ENCODE measurements around the gene S100A5. TPM values are rescaled to one million over a fixed set of nuclear protein-coding genes. Genes with fewer than 3 reads are reported as not detected.

S100A5 gene
- total and polyA plus RNA-seq, 9 of the 15 experiments (the other 6 are each of a cell fraction or from before 2014, with no cell fraction given), result 0.56 to 1.4 (median 0.64) TPM; not detected in 5

- TF ChIP-seq, protein P1, sequence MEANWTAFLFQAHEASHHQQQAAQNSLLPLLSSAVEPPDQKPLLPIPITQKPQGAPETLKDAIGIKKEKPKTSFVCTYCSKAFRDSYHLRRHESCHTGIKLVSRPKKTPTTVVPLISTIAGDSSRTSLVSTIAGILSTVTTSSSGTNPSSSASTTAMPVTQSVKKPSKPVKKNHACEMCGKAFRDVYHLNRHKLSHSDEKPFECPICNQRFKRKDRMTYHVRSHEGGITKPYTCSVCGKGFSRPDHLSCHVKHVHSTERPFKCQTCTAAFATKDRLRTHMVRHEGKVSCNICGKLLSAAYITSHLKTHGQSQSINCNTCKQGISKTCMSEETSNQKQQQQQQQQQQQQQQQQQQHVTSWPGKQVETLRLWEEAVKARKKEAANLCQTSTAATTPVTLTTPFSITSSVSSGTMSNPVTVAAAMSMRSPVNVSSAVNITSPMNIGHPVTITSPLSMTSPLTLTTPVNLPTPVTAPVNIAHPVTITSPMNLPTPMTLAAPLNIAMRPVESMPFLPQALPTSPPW (CRISPR knock-in tag; IDR thresholded peaks at IDR 0.05), result peak; percentile 91
- TF ChIP-seq PPARD (CRISPR knock-in tag; IDR thresholded peaks at IDR 0.05) (no peak), TCF7 (IDR thresholded peaks at IDR 0.05; ENCODE audit: borderline replicate concordance) (no peak; the same call in 1 of the 2 replicates), C11orf30 (IDR thresholded peaks at IDR 0.05; ENCODE audit: low read depth) (peak; percentile 85), GATA2 (CRISPR knock-in tag; IDR thresholded peaks at IDR 0.05) (no peak), ADNP (tag; IDR thresholded peaks at IDR 0.05) (no peak), SNIP1 (IDR thresholded peaks at IDR 0.05; ENCODE audit: low read depth) (no peak), POLR2G (IDR thresholded peaks at IDR 0.05; ENCODE audit: low read depth, low read length) (peak; percentile 75), SRSF7 (optimal IDR thresholded peaks at IDR 0.05; ENCODE audit: low read depth, low read length) (no peak), NFXL1 (CRISPR knock-in tag; IDR thresholded peaks at IDR 0.05) (no peak), SRF (CRISPR knock-in tag; IDR thresholded peaks at IDR 0.05) (0 out of 4 replicates have a peak, but pooled peaks of 1 of the 2 experiments have one; percentile 23), HINFP (tag; conservative IDR thresholded peaks at IDR 0.05; ENCODE audit: low read depth) (peak; percentile 17; the same call in 1 of the 2 replicates), SMARCB1 (IDR thresholded peaks at IDR 0.05; ENCODE audit: insufficient read length, low read depth) (no peak), ZNF77 (CRISPR knock-in tag; IDR thresholded peaks at IDR 0.05) (no peak), MYNN (IDR thresholded peaks at IDR 0.05) (peak; percentile 99), MYNN (CRISPR knock-in tag; IDR thresholded peaks at IDR 0.05) (no peak), HOMEZ (CRISPR knock-in tag; IDR thresholded peaks at IDR 0.05) (no peak), BRF2 (IDR thresholded peaks at IDR 0.05; ENCODE audit: borderline replicate concordance, insufficient read depth, insufficient read length) (no peak)
- TF ChIP-seq, protein P2, sequence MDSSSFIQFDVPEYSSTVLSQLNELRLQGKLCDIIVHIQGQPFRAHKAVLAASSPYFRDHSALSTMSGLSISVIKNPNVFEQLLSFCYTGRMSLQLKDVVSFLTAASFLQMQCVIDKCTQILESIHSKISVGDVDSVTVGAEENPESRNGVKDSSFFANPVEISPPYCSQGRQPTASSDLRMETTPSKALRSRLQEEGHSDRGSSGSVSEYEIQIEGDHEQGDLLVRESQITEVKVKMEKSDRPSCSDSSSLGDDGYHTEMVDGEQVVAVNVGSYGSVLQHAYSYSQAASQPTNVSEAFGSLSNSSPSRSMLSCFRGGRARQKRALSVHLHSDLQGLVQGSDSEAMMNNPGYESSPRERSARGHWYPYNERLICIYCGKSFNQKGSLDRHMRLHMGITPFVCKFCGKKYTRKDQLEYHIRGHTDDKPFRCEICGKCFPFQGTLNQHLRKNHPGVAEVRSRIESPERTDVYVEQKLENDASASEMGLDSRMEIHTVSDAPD (CRISPR knock-in tag; IDR thresholded peaks at IDR 0.05), result no peak
These were observed 26.0 kb upstream of the S100A5 start (continued) for GRCh38 chr1:153566414-153567371.

Data from K562 (cell line).